OCI-LY3 (cell line): Measurements from ENCODE around the gene LYRM9.
"Not testable (repeated sequence)": the region's sequence is repeated elsewhere in the genome, so short reads cannot be mapped to it uniquely, and the experiment has no call there.

Experiments
- EZH2phosphoT487 ChIP-seq: fragments of 200-600 bp; shearing (Covaris generic); IDR thresholded peaks from 2 replicates; pipeline ENCODE4 v1.6.1; 2018; ENCODE audit warnings: antibody characterized with exemption, mixed run types, low read depth
- TF ChIP-seq, protein P1 (sequence below): fragments of 200-600, 300-600 bp; sonication (generic); IDR thresholded peaks from 2 replicates; pipeline ENCODE4 v1.5.1; 2014; ENCODE audit warnings: antibody characterized with exemption, low read length, low read depth

- TF ChIP-seq, protein P1, sequence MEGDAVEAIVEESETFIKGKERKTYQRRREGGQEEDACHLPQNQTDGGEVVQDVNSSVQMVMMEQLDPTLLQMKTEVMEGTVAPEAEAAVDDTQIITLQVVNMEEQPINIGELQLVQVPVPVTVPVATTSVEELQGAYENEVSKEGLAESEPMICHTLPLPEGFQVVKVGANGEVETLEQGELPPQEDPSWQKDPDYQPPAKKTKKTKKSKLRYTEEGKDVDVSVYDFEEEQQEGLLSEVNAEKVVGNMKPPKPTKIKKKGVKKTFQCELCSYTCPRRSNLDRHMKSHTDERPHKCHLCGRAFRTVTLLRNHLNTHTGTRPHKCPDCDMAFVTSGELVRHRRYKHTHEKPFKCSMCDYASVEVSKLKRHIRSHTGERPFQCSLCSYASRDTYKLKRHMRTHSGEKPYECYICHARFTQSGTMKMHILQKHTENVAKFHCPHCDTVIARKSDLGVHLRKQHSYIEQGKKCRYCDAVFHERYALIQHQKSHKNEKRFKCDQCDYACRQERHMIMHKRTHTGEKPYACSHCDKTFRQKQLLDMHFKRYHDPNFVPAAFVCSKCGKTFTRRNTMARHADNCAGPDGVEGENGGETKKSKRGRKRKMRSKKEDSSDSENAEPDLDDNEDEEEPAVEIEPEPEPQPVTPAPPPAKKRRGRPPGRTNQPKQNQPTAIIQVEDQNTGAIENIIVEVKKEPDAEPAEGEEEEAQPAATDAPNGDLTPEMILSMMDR: not testable (repeated sequence)
- TF ChIP-seq EZH2phosphoT487: not testable (repeated sequence)
Observed at GRCh38 chr17:27829143-27829711, 63.9 kb downstream of the LYRM9 start.
